HG02840 (cell line): Measurements from ENCODE around the gene RAI1.

ENCODE experiments used
- ATAC-seq: cut with Tn5 transposase; IDR thresholded peaks from one replicate; pipeline ENCODE4 v1.9.1; 2021; ENCODE audit warnings: mild to moderate bottlenecking, moderate library complexity, moderate number of reproducible peaks; ENCODE audit not compliant: unreplicated experiment, low FRiP score

The RAI1 gene

GRCh38 chr17:17822189-17822588 is 140.9 kb downstream of the RAI1 start:
- ATAC-seq = no peak

DNA sequence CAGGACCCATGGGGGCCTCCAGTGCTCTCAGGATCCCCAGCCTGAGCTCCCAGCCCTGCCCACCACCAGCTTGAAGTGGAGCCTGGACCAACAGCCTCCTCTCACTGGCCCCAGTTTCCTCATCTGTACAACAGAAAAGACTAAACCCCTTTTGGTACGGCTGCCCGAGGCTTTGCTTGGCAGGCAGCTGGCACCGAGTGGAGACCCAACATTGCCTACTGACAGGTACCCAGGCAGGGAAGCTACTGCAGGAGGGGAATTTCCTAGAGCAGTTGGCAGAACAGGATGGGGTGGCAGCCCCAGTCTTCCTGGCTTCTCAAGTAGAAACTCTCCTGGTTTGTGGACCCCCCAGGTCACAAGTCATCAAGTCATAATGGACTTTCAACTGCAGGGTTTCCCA is 141.4 kb downstream of the RAI1 start:
- ATAC-seq = no peak

- peak; percentile 71 for ATAC-seq
Measured at GRCh38 chr17:17823433-17824118, 142.3 kb downstream of the RAI1 start.

DNA sequence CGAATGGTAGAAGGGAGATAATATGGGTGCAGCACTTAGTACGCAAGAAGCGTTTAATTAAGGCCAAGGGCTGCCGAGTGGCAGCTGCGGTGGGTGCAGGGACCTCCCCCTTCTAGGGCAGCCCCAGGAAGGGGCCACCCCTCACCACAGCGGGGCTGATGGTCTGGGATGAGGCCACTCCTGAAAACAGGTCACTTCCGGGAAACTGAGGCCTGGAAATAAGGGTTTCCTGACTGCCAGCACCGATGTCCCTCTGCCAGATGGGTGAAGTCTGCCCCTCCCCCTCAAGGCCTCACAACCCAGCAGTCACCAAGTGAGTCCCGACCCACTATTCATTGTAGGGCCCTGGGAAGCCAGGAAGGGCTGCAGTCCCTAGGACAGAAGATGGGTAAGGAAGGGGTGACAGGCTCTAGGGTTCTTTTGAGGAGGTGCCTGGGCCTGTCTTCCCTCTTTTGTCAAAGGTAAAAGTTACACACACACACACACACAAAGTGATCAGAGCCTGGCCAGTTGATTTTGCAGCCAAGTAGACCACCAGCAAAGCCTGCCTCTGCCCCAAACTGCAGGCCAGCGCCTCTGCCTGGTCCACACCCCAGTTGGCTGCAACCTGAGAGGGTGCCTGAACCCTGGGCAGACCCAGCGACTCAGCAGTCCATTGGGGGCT is 143.0 kb downstream of the RAI1 start:
- ATAC-seq = peak; percentile 6

DNA sequence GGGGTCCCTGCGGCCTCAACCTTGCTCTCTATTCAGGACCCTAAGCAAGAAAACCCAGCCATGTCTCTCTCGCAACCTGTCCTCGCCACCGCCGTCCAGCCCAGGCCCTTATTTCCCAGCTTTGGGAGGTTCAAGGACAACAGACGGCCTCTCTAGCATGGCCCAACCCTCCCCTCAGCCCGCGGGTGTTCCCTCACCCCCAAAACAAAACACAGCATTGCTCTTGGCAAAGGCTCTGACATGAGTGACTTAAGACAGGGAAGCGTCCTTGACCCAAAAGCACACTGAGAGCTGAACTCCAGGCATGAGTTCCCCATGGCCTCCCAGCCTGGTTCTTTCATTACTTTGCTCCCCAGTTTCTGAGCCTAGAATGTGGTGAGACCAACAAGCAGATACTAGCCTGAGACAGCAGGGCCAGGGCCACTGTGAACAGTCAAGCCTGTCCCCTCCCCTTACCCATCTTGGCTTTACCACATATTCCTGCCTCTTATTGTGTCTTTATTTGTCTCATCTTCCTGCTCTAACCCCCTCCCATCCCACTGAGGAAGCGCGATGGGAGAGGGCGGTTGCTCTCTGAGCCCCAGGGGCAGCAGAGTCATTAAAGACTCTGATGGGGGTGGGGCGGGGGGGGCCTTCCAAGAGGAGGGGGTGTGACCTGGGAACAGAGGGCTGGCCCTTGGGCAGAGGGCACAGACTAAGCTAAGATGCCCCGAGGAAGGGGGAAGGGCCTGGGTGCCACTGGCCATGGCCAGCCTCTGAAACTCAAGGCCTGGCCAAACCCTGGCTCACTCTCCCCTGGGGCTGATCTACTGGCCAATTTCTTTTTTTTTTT is 143.7 kb downstream of the RAI1 start:
- ATAC-seq = no peak

DNA sequence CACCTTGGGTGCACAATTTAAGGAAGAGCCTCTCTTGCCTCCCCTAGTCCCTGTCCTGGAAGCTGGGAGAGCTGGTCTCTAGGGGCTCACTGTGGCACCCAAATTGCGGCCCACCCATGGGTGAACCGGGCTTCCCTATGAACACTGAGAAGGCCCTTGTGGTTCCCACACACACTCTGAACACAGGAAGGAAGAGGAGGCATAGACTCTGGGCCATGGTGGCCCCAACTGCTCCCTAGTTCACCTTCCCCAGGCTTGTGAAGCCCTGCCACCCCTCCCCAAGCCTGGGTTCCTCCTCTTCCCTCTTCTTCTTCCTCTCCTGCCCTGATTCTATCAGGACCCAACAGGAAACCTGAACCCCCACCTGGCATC is 145.1 kb downstream of the RAI1 start:
- ATAC-seq = no peak

- no peak for ATAC-seq
Measured at GRCh38 chr17:17826942-17827785, 145.9 kb downstream of the RAI1 start.

DNA sequence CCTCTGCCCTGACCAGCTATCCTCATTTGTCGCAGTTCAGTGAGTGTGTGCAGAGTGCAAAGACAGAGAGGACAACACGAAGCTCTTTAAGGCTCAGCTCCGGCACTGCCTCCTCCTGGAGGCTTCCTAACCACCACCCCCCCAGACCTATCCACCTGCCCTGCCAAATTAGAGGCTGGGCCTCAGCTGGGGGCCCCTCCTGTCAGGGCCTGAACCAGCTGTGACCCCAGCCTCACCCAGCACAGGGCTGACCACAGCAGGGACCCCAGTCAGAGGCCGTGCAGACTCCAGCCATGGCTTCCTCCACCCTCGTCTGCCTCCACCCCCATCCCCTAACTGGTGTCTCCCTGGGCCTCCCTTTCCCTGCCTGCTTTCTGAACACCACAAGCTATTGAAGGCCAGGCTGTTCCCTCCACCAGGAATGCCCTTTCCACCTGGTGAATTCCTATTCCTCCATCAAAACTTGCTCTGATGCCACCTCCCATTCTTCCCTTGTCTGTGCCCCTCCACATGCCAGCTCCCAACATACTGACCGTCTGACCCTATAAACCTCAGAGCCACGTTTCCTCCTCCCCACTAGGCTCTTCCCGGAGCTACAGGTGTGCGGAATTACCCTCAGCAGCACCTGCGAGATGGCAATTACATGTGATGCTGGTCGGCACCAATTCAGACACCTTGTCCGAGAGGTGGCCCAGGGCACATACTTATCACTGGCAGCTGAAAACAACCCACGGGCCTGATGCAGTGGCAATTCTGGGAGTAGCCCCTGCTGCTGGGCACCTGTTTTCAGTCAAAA is 146.8 kb downstream of the RAI1 start:
- ATAC-seq = no peak

DNA sequence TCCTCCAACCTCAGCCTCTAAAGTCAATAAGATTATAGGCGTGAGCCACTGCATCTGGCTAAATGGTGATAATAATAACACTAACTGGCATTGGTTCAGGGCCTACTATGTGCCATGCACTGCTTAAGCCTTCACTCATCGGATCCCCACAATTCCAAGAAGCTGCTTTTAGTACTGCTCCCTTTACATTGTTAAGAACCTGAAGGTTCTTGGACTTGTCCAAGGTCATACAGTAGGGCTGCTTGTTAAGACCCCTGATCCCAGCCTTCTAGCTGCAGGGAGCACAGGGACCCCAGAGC is 149.0 kb downstream of the RAI1 start:
- no peak for ATAC-seq

DNA sequence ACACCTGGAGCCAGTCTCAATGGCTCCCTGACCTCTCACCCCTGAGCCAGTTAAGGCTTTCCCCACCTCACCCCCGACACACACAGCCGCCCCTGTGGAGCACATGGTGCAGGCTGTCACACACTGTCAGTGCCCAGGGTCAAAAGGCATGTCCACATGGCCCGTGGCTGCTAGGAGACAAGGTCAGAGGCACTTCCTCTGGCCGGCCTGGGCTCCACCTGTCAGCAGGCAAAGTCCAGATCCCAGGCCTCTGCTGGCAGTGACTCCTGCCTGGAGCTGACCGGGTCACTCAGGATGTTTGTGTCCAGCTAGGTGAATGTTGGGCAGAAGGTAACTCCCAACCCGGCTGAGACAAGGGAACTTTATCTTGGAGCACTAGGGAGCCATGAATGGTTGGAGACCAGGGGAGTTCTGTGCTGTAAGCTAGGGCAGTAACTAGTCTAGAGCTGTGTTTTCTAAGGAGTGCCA is 149.5 kb downstream of the RAI1 start:
- ATAC-seq = no peak

- no peak for ATAC-seq
Measured at GRCh38 chr17:17831208-17832031, 150.2 kb downstream of the RAI1 start.

GRCh38 chr17:17832032-17832363 is 150.7 kb downstream of the RAI1 start:
- ATAC-seq = no peak

DNA sequence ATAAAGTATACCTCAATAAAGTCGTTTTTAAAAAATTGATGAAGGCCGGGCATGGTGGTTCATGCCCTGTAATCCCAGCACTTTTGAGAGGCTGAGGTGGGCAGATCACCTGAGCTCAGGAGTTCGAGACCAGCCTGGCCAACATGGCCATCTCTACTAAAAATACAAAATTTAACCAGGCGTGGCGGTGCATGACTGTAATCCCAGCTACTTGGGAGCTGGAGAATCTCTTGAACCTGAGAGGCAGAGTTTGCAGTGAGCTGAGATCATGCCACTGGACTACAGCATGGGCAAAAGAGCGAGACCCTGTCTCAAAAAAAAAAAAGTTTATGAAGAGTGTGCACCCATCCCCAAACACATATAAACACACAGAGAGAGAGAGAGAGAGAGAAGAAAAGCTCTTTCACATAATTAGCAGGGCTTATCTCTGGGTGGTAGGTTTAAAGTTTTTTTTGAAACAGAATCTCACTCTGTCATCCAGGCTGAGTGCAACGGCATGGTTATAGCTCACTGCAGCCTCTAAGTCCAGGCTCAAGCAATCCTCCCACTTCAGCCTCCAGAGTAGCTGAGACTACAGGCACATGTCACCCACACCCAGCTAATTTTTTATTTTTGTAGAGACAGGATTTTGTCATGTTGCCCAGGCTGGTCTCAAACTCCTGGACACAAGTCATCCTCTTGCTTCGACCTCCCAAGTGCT is 152.6 kb downstream of the RAI1 start:
- ATAC-seq = no peak

GRCh38 chr17:17834974-17835373 is 153.7 kb downstream of the RAI1 start:
- no peak for ATAC-seq

DNA sequence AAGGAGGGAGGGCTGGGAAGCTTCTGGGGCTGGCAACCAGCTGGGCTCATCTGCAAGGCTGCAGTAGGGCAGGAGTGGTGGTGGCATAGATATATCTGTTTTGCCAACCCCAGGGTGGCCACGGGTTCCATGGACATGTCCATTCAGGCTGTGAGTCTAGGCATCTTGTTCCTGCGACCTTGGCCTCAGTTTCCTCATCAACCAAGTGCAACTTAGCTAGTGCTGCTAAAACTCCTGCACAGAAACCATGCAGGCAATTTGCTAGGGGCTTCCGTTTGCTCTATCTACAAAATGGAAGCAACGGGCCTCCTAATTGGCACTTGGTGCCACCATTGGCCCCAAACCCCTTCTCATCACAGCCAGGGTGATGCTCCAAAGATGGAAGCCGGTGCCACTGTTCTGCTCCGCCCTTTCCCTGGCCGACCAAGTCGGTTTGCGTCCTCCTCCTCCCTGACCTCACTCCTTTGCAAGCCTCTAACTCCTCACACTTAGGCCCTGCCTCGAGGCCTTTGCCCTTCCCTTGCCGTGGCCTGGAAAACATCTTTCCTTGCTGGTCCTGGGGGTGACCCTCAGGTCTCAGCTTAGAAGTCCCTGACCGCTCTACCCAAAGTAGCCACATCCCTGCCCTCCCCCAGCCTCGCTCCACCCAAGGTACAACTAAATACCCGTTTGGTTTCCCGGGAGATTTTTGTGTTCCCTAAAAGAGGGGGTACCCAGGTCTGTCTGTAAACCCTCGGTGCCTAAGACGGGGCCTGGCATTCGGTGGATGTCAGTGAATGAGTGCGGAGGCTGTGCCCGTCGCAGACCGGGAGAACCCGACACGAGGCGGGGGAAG is 154.4 kb downstream of the RAI1 start:
- no peak for ATAC-seq

GRCh38 chr17:17836250-17836817 is 155.1 kb downstream of the RAI1 start:
- ATAC-seq = peak; percentile 65

GRCh38 chr17:17836818-17837379 is 155.6 kb downstream of the RAI1 start, which contains the start of gene SREBF1:
Gene SREBF1, minus strand, starts transcription at chr17:17836986. Its CDS starts 169 bp downstream, at chr17:17836817.
- peak; percentile 25 for ATAC-seq
